Left kidney (tissue), 8 donors: ENCODE data around the gene H6PD. TPM values are rescaled to one million over a fixed set of nuclear protein-coding genes. Genes with fewer than 3 reads are reported as not detected.

ENCODE experiments used
- DNase-seq: peaks from one replicate; pipeline ENCODE4 v3.0.0-alpha.2; 2013
- long read RNA-seq, 8 donors: transcript quantifications; one replicate each; lab custom pipeline, GENCODE V29; 2026
- polyA plus RNA-seq: library from polyadenylated mRNA; unstranded; fragments of 120-200 nt; gene quantifications from one replicate; pipeline ENCODE4 v1.2.1, GENCODE V29; 2013; ENCODE audit not compliant: insufficient read length

H6PD gene, protein sequence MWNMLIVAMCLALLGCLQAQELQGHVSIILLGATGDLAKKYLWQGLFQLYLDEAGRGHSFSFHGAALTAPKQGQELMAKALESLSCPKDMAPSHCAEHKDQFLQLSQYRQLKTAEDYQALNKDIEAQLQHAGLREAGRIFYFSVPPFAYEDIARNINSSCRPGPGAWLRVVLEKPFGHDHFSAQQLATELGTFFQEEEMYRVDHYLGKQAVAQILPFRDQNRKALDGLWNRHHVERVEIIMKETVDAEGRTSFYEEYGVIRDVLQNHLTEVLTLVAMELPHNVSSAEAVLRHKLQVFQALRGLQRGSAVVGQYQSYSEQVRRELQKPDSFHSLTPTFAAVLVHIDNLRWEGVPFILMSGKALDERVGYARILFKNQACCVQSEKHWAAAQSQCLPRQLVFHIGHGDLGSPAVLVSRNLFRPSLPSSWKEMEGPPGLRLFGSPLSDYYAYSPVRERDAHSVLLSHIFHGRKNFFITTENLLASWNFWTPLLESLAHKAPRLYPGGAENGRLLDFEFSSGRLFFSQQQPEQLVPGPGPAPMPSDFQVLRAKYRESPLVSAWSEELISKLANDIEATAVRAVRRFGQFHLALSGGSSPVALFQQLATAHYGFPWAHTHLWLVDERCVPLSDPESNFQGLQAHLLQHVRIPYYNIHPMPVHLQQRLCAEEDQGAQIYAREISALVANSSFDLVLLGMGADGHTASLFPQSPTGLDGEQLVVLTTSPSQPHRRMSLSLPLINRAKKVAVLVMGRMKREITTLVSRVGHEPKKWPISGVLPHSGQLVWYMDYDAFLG
- polyA plus RNA-seq, result 41.6 TPM
- long read RNA-seq, donor 1, full-length matches to known transcripts, result 3 of 15 reads
- long read RNA-seq, donor 1, partial matches to known transcripts, result 12 of 15 reads
- long read RNA-seq, donor 1, other reads (novel, unspliced or antisense), result 0 of 15 reads
- long read RNA-seq, donor 2, full-length matches to known transcripts, result 1 of 6 reads
- long read RNA-seq, donor 2, partial matches to known transcripts, result 5 of 6 reads
- long read RNA-seq, donor 2, other reads (novel, unspliced or antisense), result 0 of 6 reads
- long read RNA-seq, donor 3, full-length matches to known transcripts, result 6 of 59 reads
- long read RNA-seq, donor 3, partial matches to known transcripts, result 53 of 59 reads
- long read RNA-seq, donor 3, other reads (novel, unspliced or antisense), result 0 of 59 reads
- long read RNA-seq, donor 4, result 0 reads
- long read RNA-seq, donor 5, full-length matches to known transcripts, result 3 of 3 reads
- long read RNA-seq, donor 5, partial matches to known transcripts, result 0 of 3 reads
- long read RNA-seq, donor 5, other reads (novel, unspliced or antisense), result 0 of 3 reads
- long read RNA-seq, donor 6, full-length matches to known transcripts, result 5 of 12 reads
- long read RNA-seq, donor 6, partial matches to known transcripts, result 7 of 12 reads
- long read RNA-seq, donor 6, other reads (novel, unspliced or antisense), result 0 of 12 reads
- long read RNA-seq, donor 7, full-length matches to known transcripts, result 4 of 4 reads
- long read RNA-seq, donor 7, partial matches to known transcripts, result 0 of 4 reads
- long read RNA-seq, donor 7, other reads (novel, unspliced or antisense), result 0 of 4 reads
- long read RNA-seq, donor 8, full-length matches to known transcripts, result 3 of 8 reads
- long read RNA-seq, donor 8, partial matches to known transcripts, result 5 of 8 reads
- long read RNA-seq, donor 8, other reads (novel, unspliced or antisense), result 0 of 8 reads

DNA sequence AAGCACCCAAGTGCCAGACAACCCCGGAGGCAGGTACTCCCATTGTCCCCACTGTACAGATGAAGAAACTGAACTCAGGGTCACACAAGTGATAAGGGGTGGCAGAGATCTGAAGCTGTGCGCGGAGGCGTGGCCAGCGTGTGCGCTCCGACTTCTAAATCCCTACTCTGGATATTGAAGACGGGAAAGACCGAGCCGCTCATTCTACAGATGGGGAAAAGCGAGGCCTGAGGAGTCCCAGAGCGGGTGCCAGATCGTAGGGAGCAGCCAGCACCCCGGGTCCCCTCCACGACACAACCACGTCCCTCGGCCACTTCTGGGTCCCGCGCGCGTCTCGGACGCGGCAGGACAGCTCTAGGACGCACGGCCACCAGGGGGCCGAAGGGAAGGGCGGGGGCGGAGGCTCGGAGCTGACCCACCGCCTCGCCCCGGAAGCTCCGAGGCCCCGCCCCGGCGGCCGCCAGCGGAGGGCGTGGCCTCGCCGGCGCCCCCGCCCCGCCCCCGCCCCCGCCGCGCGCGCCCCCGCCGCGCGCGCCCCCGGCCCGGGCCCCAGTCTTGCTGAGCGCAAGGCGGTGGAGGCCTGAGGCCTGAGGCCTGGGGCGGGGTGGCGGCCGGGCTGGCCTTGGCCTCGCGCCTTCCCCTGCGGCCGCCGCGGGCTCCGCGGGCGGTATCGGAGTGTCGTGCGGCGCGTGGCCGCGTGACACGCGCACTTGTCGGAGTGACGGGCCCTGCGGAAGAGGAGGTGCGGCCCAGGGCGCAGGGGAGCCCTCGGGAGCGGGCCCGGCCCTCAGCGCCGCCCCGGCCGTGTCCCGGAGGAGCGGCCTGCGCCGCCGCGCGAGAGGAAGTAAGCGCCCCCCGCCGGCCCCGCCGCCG is at the start of gene H6PD:
Gene H6PD, plus strand, starts transcription at position 552 of the 873 bp plus-strand sequence. CDS start 10,161 bp downstream, outside the sequence.
- DNase-seq, result peak; percentile 72

DNA sequence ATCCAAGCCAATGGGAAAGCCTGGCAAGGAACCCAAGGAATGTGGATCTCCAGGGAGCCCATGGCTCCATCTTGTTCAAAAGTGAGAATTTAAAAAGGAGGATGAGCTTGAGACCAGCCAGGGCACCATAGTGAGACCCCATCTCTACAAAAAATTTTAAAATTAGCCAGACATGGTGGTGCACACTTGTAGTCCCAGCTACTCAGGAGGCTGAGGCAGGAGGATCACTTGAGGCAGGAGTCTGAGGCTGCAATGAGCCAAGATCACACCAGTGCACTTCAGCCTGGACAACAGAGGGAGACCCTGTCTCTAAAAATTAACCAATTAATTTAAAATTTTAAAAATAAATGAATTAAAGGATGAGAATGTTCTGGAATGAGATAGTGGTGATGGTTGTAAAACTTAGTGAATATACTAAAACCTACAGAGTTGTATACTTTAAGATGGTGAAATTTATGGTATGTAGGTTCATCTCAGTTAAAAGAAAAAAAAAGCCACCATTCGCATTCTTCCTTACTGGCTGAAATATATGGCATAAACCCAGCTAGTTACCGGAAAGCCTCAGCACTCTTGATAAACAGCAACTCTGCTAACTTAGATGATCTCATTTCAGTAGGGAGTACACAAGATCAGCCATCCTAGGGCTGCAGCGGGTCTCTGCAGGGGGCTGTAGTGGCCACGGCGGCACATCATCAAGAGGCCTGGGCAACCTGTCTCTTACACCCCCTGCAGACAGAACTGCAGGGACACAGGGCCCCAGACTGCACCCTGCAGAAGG is 48.3 kb upstream of the H6PD start:
- no peak for DNase-seq

DNA sequence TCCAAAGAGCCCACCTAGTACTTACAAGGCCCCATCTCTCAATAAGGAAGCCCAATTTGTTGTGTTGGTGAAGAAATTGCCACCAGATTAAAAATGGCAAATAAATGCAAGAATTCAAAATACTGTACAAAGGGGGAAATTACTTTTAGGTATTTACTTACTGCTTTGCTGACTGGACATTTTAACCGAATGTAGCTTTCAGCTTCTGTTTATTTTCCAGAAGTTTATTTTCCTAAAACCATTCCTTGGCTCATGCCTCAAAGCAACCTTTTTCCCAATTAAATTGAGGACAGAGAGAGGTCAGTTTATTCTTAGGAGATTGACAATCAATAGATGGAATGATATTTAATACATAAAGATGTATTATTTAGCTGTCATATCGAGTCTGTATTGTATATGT is 47.6 kb upstream of the H6PD start:
- DNase-seq, result no peak

DNA sequence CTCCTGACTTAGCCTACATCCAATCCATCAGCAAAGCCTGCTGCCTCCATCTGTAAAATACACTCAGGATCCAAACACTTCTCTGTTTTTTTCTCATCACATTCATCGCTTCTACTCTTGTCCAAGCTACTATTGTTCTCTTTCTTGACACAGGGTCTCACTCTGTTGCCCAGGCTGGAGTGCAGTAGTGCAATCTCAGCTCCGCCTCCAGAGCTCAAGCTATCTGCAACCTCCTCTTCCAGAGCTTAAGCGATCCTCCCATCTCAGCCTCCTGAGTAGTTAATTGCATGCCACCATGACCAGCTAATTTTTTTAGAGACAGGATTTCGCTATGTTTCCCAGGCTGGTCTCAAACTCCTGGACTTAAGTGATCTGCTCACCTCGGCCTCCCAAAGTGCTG is 44.3 kb upstream of the H6PD start:
- DNase-seq, result no peak

DNA sequence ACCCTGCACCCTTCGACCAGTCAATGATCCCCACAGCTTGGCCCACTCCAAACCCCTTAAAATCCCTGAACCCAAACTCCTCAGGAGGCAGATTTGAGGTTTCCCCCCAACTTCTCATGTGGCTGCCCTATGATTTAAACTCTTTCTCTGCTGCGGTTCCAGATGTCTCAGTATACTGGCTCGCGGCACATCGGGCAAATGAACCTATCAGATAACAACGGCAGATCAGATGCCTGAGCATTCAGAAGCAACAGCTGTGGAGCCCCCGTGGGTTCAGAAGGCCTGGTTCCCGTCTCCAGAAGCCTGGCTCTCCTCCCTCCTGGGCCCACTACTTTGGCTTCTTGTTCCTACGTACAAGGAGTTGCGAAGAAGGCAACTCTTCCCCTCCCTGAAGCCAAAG is 43.3 kb upstream of the H6PD start:
- no peak for DNase-seq

DNA sequence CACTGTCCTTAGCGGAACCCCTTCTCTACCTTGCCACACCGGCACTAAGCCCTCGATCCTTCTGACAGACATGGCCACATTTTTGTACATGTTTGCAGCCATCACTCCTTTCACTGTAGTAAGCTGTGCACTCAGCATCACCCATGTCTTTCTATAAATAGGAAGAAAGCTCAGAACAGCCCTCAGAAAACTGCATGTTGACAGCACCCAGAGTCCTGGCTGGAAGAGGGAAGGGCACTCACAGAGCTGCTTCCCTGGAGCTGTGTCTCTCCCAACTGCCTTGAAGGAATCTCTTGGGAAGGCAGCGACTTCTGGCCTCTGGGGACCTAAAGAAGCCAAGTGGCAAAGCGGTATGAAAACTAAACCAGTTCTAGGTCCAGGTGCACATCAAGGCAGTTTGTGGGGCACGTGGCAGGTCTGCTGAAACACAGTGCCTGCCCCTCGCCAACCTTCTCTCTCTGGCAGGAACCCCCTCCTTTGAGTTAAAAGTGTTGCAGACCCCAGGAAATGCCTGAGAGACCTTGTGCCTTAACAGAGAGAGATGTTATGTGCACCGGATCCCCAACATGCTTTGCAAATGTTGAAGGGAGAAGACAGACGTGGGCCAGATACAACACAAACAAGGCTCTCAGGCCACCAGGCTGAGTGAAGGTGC is 41.9 kb upstream of the H6PD start:
- DNase-seq, result no peak

DNA sequence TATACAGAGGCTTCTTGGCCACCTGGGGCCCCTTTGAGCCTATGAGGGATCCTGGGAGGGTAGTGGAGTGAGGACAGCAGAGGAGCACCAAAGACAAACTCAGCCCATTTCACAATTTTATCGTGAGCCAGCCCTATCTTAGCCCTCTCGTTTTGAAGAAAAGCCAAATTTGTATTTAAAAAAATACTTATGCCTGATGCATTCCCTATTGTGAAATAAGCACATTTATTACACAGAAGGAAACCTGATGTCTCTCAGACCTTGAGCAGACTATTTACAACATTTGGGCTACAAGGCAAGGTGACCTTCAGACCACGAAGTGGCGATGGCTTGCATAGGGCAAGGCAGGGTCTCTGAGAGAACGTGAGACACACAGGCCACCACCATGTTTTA is 41.3 kb upstream of the H6PD start:
- no peak for DNase-seq

DNA sequence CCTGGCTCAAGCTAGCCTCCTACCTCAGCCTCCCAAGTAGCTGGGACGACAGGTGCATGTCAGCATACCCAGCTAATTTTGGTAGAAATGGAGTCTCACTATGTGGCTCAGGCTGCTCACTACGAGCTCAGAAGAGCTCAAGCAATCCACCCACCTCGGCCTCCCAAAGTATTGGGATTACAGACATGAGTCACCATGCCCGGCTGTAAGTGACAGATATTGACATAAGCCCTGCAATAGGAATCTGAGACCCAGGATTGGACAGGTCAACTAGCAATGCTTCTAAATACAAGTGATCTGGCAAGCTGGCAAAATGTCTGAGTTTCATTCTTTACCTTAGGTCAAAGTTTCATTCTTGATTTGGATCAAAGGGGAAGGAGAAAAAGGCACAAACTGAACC is 40.5 kb upstream of the H6PD start:
- DNase-seq, result no peak

DNA sequence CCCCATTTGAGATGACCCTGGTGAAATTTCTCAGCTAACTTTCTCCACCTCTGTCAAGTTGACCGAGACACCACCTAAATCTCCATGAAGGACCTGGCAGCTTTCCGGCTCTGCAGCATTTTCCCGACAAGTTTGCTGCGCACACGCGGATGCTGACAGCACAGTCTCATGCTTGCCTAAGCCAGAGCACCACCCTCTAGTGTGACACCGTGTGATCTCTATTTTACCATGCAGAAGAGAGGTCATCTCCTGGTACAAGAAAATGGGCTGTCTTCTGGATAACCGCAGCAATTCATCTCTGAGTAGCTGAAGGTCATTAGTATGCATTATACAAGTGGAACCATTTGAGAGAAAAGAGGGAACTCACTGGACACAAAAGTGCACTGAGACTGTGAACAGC is 38.9 kb upstream of the H6PD start:
- no peak for DNase-seq

DNA sequence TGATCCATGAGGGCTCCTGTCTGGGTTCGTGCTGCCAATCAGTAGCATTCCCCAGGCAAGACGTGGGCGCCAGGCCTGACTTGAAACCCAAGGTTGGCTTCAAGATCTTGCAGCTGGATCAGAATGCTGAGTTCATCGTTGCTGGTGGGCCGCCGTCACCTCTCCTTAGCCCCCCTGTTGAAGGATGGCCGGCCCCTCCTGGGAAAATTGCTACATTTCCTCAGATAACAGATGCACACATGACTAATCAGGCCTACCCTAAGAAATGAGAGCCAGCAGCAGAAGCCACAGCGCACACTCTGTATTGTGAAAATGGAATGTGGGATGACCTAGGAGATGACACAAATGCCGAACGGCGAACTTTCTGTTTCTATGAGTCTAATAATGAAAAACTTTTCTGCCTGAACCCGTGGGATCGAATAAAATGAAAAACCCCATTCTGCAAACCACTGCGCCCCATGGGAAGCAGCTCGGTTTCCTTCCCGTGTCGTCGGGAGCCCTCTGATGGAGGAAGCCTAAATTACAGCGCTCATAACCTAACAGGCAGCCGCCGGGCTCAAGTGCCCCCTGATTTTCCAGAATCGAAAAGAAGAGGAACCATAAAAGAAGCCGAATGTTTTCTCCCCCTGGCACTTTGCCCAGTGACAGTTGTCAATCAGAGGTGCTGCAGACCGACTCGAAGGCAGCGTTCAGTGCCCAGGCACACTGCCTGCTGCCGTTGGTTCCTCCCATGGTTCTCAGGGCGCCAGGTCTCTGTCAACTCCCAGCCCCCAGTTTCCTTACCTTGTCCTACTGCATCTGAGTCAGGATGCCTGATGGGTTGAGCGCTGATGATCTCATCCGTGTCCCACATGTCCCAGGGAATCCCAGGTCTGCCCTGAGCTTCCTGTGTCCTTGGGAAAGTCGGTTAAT is 38.2 kb upstream of the H6PD start:
- DNase-seq, result no peak

DNA sequence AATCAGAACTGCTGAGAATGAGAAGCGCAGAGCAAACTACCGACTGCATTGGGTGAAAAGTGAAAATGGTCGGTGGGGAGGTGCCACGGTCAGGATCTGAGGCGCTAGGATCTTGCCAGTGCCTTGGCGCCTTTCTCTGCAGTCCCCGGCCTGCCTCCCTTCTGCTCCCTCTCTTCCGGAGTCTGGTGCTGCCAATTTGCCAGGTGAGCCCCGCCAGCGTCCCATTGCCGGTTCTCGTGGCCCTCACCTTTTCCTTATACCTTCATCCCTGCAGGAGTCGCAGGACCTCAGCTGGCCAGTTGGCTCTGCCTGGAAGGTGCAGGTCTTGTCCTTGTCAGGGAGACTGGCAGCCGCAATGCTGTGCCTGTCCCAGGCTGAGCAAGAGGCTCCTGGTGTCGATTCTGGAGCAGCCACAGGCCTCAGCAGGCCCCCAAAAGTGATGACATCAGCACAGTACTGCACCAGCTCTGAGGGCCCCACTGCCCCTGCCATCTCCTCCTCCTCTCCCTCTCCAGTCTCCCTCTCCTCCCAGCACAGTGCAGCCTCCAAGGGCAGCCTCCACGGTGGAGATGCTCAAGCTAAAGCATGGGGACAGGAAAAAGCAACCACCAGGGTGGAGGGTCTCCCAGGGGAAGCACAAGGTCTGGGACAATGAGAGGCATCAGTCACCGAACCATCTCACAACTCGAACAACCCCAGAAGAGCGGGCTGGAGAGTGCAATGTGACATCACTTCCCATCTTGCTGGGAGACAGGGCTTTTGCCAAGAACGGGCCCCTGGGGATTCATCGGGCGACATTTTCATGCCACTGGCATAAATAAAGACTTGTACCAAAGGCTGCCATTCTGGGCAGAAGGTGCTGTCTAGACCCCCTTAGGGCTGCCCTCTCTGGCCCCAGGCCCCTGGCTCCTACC is 37.1 kb upstream of the H6PD start:
- DNase-seq, result no peak

DNA sequence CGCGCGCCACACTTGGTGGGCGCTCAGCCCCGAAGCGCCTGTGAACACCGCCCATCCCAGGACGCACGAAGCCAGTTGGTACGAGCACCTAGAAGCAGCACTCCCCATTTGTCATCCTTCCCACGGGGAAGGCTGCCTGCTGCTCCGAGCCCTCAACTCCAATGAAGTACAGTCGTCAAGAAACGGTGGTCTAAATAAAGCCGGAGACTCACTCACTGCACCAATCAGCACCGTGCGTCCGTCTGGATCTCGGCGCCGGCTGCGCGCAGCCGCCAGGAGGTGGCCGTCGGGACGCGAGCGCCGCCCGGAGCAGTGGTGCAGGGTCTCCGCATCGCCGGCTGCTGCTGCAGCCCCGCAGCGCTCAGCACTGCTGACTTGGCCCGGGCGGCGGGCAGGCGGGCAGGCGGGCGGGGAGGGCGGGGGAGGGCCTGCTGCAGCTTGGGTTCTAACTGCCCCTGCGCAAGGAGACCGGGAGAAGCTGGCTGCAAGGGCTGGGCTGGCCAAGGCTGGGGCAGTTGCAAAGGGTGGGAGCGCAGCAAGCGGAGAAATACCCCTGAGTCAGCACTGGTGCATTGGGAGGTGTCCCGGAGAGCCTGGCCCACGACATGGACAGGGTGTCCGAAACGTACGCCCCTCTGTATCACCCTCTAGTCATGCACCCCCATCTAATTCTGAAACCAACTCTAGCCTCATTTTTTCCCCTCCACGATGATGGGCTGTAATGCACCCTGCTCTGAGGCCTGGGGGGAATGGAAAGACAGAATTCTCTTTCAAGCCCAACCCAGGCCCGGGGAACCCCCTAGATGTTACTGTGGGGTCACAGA is 35.8 kb upstream of the H6PD start:
- DNase-seq, result peak; percentile 51

DNA sequence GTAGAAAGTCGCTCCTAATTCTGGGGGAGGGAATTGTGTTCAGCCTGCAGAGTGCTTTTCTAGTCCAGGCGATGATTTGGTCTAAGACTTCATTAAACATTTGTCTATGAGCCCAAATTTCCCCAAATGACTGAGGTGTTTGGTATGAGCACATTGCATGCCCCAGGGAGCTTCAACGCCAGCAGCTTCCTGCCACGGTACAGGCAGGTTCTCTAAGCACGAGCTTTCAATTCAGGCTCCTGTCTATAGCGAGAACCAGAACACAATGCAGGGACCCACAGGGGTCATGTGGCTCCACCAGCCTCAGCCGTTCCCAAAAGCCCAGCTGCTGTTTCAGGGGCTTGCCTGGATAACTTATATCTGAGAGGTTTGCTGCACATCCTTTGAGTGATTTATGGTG is 34.1 kb upstream of the H6PD start:
- DNase-seq, result no peak

DNA sequence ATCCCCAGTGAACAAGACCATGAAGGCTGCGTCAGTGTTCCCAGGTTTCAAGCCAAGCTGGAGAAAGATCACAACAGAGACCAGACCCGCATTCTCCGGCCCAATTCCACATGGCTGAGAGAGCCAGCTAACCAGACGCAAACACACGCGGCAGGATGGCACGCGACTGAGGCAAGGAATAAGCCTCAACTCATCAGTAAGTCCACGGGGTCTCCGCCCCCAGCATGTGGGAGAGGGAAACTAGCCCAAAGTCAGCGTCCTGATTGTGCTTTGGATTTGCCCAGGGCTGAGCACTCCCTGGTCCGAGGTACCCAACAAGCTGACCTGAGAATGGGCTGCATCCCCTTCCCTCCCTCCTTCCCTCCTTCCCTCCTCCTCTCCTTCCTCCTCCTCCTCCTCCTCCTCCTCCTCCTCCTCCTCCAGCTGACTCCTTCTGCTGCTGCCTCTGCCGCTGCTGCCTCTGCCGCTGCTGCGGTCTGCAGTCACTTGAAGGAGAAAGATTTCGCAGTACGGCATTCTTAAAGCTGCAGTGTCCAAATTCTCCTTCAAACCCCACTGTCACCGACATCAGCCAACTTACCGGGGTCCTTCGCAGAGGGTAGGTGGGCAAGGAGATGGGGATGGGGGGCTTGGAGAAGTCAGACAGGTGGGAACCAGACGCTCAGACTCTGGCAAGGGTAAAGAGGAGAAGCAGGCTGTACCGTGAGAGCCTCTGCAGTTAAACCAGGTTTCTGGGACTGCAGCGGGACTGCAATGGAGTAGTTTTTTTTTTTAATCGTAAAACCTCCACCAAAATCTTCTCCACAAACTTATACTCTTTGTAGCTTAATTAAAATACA is 33.0 kb upstream of the H6PD start:
- no peak for DNase-seq
